Measurements from ENCODE around the gene RABGGTA.

RABGGTA gene

GRCh38 chr14:24279301-24280186, 8.1 kb upstream of the RABGGTA start:
- DNase-seq (ENCODE audit: low read depth in 2 of 3, low spot score in 1 of 3), result peak; percentile 26 to 46 (median 37)

DNA sequence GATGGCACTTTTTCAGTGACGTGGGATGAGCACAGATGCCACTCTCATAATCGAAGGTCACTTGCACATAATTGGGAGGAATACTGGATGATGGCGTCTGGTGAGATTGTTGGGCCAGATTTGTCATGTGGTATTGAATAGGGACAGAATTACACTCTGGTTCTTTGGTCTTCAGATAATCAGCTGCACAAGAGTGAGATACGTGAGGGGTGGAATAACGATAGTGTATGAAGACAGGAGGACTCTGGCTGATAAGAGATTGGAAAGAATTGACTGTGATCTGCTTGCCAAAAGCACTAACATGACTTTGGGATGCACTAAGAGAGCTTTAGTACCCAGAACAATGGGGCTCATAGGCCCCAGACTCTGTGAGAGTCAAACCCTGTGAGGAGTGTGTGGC, 7.0 kb upstream of the RABGGTA start:
- DNase-seq (ENCODE audit: low read depth in 2 of 3, low spot score in 1 of 3), result no peak

DNA sequence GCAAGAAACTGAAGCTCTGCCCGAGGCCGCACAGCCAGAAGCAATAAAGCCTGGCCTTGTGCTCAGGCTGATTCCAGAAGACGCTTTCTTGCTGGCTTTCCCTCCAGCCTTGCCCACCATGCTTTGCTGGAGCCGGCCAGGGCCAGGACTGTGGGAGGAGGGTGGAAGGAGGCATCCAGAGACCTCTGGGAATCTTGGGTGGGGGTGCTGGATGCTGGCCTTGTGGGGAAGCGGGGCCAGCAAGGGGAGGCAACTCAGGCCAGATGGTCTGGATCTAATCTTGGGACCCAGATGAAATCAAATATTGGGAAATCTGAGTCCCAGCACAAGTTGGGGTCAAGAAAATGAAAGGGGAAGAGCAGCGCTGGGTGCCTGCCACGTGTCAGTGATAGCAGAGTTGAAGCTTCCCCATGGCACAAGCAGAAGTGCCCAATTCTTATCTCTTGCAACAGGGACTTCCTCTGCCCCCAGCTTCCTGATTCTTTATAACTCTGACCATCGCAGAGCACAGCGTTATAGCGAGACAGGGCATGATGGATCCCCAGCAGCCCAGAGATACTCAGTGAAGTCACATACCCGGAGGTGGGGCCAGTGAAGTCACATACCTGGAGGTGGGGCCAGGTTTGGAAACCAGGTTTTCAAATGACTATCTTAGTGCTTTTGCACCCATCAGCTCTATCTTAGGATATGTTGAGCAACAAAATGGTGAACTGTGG, 6.4 kb upstream of the RABGGTA start:
- no peak for DNase-seq (ENCODE audit: low read depth in 2 of 3, low spot score in 1 of 3)

DNA sequence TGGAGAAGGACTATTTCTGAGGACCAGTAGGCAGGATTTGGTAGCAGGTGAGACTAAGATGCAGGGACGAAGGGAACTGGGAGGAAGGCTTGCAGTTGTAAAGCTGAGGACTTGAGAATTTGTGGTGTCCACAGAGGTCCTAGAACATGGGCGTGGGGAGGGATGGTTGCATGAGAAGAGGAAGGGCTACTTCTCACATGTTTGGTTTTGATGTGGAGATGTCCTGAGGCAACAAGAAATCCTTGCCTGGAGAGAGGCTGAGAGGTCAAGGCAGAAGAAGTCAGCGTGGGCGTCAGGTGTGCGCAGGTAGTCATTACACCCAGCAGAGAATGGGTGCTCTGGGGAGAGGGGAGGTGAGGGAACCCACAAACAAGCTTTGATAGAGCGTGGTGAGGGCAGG, 5.7 kb upstream of the RABGGTA start:
- no peak for DNase-seq (ENCODE audit: low read depth in 2 of 3, low spot score in 1 of 3)

GRCh38 chr14:24274101-24274543, 2.7 kb upstream of the RABGGTA start:
- DNase-seq (ENCODE audit: low read depth in 2 of 3, low spot score in 1 of 3), result peak; percentile 33 to 58 (median 37)

- DNase-seq (ENCODE audit: low read depth in 2 of 3, low spot score in 1 of 3), result no peak
Measured at GRCh38 chr14:24273422-24273998, 2.1 kb upstream of the RABGGTA start.

- no peak for DNase-seq (ENCODE audit: low read depth in 2 of 3, low spot score in 1 of 3)
Measured at GRCh38 chr14:24272467-24272866, 1.1 kb upstream of the RABGGTA start.

DNA sequence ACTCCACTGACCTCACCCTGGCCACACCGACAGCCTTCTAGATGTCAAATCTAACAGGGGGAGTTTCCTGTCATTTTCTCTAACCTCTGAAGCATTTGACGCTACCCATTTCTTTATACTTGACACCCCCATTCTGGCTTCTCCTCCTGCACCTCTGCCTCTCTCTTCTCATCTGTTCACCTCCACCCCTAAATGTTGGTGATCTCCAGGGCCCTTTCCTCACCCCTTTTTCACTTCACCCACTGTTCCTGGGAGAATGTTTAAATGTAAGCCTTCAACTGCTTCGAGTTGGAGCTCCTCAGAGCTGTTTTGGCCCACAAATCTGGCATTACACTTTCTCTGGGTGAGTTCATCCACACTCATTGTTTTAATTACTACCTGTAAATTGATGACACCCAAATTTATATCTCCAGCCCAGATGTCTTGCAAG, 452 bp upstream of the RABGGTA start:
- DNase-seq (ENCODE audit: low read depth in 2 of 3, low spot score in 1 of 3), result peak in 1 of 3 donors; percentile 27

DNA sequence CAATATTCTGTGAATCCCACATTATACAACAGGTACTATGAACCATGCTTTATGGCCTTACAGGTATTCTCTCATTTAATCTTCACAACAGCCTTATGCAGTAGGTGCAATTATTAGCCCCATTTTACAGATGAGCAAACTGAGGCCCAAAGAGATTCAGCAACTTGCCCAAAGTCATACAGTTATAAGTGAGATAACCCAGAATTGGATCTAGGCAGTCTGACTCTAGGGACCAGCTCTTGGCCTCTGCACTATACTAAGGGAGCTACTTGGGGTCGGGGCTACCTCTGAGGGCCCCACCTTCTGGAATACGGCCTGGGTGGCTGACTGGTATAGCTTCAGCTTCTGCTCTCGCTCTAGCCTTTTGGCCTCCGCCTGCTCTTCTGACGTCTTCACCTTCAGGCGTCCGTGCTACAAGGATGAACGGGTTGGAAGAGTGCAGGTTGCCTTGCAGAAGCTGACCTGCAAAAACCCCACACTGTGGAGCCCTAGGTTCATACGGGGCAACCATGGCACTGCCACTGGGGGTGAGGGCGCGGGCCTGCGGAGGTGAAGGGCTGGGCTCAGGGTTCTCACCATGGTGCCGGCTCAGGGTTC, 762 bp downstream of the RABGGTA start:
- DNase-seq (ENCODE audit: low read depth in 2 of 3, low spot score in 1 of 3), result no peak

GRCh38 chr14:24269910-24270536, 1.4 kb downstream of the RABGGTA start:
- no peak for DNase-seq (ENCODE audit: low read depth in 2 of 3, low spot score in 1 of 3)

DNA sequence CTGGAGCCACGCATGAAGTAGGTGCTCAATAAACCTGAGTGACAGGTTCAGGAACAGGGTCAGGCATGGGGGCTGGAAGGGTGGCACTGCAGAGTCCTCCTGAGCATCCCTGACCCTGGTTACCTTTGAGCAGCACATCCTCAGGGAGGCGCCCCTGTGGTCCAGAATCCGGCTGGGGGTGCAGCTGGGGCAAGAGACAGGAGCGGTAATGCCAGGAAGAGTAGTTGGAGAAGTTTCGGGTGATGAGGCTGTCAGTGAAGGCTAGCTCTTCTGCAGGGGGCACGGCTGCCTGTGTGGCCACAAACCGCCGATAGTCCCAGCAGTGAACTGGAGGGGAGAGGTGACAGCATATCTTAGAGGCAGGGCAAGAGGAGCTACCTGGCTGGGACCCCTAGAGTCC, 2.0 kb downstream of the RABGGTA start:
- no peak for DNase-seq (ENCODE audit: low read depth in 2 of 3, low spot score in 1 of 3)

DNA sequence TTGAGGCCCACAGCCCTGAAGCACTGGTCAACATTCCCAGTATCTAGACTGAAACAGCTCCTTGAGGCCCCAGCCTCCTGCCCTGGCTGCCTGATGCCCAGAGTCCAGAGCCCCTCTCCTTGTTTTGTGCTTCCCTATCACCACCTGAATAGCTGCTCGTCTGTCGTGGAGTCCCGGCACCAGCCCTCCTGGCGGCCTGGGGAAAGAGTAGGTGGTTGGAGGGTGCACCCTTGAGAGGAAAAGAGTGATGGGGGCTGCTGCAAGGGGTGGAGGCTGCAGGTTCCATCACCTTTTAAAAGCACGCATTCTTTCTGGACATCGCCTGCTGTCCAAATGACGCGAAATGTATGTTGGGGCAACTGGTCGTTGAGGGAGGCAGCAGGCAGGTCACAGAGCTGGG, 3.2 kb downstream of the RABGGTA start:
- no peak for DNase-seq (ENCODE audit: low read depth in 2 of 3, low spot score in 1 of 3)

DNA sequence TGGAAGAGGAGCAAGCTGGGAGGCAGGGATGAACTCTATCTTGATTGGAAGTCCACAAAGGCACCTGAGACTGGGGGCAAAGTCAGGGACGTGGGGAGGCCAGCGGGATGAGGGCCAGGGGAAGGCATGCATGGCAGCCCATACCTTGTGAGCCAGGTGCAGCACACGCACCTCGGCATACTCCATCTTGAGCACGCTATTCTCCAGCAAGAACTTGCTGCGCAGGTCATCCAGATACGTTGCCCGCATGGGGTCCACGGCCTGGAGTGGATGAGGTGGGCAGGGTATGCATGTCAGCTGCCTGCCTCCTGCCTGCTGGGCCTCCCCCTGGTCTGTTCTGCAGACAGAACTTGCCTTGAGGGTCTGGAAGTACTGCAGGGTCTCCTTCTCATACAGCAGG, 3.9 kb downstream of the RABGGTA start:
- DNase-seq (ENCODE audit: low read depth in 2 of 3, low spot score in 1 of 3), result no peak

GRCh38 chr14:24266344-24267244, 4.8 kb downstream of the RABGGTA start:
- no peak for DNase-seq (ENCODE audit: low read depth in 2 of 3, low spot score in 1 of 3)

DNA sequence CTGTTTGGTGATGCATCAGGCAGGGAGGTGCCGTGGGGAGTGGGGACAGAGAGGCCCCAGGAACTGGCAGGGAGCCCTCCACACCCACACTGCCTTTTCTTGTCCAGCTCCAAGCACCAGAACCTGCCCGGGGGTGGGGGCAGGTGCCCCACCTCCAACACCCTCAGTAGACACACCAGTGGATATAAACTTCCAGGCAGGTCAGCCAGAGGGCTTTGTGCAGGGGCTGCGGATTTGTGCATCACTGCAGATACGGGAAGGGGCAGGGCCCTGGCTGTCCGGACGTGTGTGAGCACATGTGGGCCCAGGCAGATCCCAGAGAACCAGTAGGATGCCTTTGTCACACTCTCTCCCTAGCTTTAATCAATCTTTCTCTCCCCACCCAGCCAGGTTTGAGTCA, 7.1 kb downstream of the RABGGTA start:
- DNase-seq (ENCODE audit: low read depth in 2 of 3, low spot score in 1 of 3), result no peak

GRCh38 chr14:24263848-24264247, 7.5 kb downstream of the RABGGTA start:
- no peak for DNase-seq (ENCODE audit: low read depth in 2 of 3, low spot score in 1 of 3)

DNA sequence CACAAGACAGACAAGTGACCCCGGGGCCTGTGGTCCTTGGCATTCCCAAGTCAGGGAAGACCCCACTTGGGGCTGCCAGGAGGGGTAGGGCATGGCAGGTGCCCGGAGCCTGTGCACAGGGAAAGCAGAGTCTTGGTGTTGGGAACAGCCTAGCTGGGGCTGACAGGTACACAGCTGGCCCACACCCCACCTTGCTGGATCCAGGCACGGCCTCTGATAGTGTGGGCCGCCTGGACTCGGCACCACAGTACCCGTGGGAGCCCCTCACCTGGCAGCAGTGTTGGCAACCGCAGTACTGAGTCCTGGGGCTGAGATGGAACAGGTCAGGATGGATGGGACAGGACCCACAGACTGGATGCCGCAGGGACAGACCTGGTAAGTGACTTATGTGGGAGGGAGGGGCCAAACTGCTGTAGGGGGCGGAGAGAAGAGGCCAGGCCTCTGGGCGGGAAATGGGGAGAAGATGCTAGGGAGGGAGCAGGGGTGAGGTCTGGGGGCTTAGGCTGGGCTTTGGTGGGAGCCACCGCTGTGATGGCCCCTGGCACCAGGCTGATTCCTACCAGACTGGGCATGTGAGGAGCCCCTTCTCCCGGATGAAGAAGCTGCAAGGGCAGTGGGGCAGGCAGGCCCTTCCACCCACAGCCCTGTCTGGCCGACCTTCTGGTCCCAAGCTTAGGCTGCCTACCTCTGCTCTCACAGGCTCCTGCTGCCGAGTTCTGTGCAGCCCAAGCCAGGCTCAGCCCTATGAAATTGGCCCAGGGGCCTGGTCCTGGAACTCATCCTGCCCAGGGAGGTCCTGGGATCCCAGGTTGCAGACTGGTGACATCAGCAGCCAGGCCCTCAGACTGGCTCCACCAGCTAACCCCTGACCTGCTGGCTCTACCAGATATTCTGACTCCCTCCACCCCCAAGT, 8.3 kb downstream of the RABGGTA start, which contains the start of gene TGM1:
TSS of gene TGM1 (minus strand) at position 357 of the 913 bp plus-strand sequence. CDS start 825 bp downstream, outside the sequence.
- no peak for DNase-seq (ENCODE audit: low read depth in 2 of 3, low spot score in 1 of 3)

DNA sequence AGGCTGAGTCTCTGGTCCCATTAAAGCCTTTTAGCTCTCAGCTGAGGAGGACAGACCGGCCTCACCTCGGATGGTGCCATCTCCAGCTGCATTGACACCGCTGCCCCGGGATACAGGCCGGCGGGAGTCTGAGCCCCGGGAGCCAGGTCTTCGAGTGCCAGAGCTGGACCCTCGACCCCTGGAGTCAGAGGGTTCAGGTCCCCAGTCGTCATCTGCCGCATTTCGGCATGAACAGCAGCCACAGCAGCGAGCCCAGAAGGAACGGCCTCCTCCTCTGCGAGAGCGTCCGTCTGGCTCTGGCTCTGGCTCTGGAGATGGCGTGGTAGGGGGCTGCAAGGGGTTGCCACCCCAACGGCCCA, 9.4 kb downstream of the RABGGTA start:
- DNase-seq (ENCODE audit: low read depth in 2 of 3, low spot score in 1 of 3), result no peak

All from stimulated activated CD4-positive, alpha-beta T cell treated with anti-CD3 and anti-CD28 coated beads, Interleukin-12 subunit alpha, Interleukin-12 subunit beta, amount 100 ng/mL, for 48 hours (primary cell).